Measurements from ENCODE around the gene ADAMTS16. TPM values are rescaled to one million over a fixed set of nuclear protein-coding genes. Genes with fewer than 3 reads are reported as not detected.

Gene ADAMTS16
- polyA plus RNA-seq, 1 donor = 1.2 TPM

- no peak for DNase-seq
- Histone ChIP-seq H3K36me3 (ENCODE audit: control insufficient read depth, insufficient read depth, low read length) (no peaks in the 10 kb centered on the region), H3K27ac (ENCODE audit: low read length) (no peak overlapping the region), H3K9me3 (ENCODE audit: control insufficient read depth, low read depth, low read length) (no peaks in the 10 kb centered on the region), H3K4me3 (ENCODE audit: low read length) (no peak overlapping the region), H3K27me3 (ENCODE audit: control insufficient read depth, insufficient read depth, low read length) (no peaks in the 10 kb centered on the region), H3K4me1 (ENCODE audit: control insufficient read depth, insufficient read depth, low read length) (no peaks in the 10 kb centered on the region)
- WGBS (ENCODE audit: insufficient coverage, low lambda C conversion rate) = no CpG with 5 or more reads among the region's 3 CpGs
Observed at GRCh38 chr5:5264727-5265126, 124.6 kb downstream of the ADAMTS16 start.

- no peaks in the 10 kb centered on the region for H3K4me1 ChIP-seq (ENCODE audit: control insufficient read depth, insufficient read depth, low read length)
- DNase-seq = no peak
- no peaks in the 10 kb centered on the region for H3K9me3 ChIP-seq (ENCODE audit: control insufficient read depth, low read depth, low read length)
- no peak overlapping the region for H3K4me3 ChIP-seq (ENCODE audit: low read length)
- H3K36me3 ChIP-seq (ENCODE audit: control insufficient read depth, insufficient read depth, low read length) = no peaks in the 10 kb centered on the region
- H3K27me3 ChIP-seq (ENCODE audit: control insufficient read depth, insufficient read depth, low read length) = no peaks in the 10 kb centered on the region
- H3K27ac ChIP-seq (ENCODE audit: low read length) = no peak overlapping the region
- WGBS (ENCODE audit: insufficient coverage, low lambda C conversion rate) = 100% methylated on average over 2 of the region's 6 CpGs
Observed at GRCh38 chr5:5266297-5266696, 126.2 kb downstream of the ADAMTS16 start.

DNA sequence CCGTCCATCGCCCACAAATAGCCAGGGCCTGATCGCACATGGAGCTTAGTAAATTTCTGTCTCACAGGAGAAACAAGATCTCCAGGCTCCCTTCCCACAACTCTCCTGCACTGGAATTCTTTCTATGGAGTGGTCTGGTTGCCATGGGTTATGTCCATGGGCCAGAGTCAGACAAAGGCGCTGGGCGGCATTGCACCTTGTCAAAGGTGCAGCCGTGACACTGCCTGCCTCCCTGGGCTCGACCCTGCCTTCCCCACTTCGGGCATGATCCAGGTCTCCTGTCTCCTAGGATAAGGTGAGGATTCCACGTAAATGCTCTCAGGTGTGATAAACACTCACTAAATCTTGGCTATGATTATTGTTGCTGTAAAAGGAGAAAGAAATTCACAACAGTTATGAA lies 130.0 kb downstream of the ADAMTS16 start:
- no peaks in the 10 kb centered on the region for H3K36me3 ChIP-seq (ENCODE audit: control insufficient read depth, insufficient read depth, low read length)
- no peaks in the 10 kb centered on the region for H3K9me3 ChIP-seq (ENCODE audit: control insufficient read depth, low read depth, low read length)
- H3K27me3 ChIP-seq (ENCODE audit: control insufficient read depth, insufficient read depth, low read length) = no peaks in the 10 kb centered on the region
- WGBS (ENCODE audit: insufficient coverage, low lambda C conversion rate) = no CpG with 5 or more reads among the region's 9 CpGs
- H3K4me1 ChIP-seq (ENCODE audit: control insufficient read depth, insufficient read depth, low read length) = no peaks in the 10 kb centered on the region
- H3K27ac ChIP-seq (ENCODE audit: low read length) = no peak overlapping the region
- no peak for DNase-seq
- H3K4me3 ChIP-seq (ENCODE audit: low read length) = no peak overlapping the region

- peak; percentile 58 to 82 for DNase-seq
- H3K9me3 ChIP-seq (ENCODE audit: control insufficient read depth, low read depth, low read length) = no peaks in the 10 kb centered on the region
- H3K4me3 ChIP-seq (ENCODE audit: low read length) = no peak overlapping the region
- H3K36me3 ChIP-seq (ENCODE audit: control insufficient read depth, insufficient read depth, low read length) = no peaks in the 10 kb centered on the region
- no peaks in the 10 kb centered on the region for H3K27me3 ChIP-seq (ENCODE audit: control insufficient read depth, insufficient read depth, low read length)
- no peak overlapping the region for H3K27ac ChIP-seq (ENCODE audit: low read length)
- no peaks in the 10 kb centered on the region for H3K4me1 ChIP-seq (ENCODE audit: control insufficient read depth, insufficient read depth, low read length)
- WGBS (ENCODE audit: insufficient coverage, low lambda C conversion rate) = 10% methylated on average over 2 of the region's 18 CpGs
Observed at GRCh38 chr5:5270958-5271785, 131.0 kb downstream of the ADAMTS16 start.

DNA sequence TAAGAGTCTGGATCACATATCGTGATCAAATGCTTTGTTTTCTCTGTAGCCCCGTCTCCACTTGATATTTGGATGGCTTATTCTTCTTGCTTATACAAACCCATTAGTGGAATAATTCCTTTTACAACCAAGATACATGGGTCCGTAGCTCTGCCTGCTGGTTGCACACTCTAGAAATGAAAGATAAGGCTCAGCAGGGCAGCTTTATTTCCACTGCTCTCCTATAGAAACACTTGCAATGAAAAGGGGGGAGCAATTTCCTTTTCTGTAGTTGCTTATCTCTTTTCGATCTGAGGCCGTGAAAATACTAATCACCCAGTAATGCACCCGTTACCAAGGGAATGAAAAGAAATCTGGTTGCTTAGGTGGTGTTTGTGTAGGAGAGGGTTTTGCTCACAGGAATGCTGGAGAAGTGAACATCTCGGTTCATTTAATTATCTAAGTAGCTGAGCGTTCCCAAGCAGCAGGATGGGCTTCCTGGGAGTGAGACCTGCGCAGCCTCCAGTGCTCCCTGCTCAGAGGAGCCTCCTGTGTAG lies 131.7 kb downstream of the ADAMTS16 start:
- no peak overlapping the region for H3K27ac ChIP-seq (ENCODE audit: low read length)
- H3K4me3 ChIP-seq (ENCODE audit: low read length) = no peak overlapping the region
- no peaks in the 10 kb centered on the region for H3K36me3 ChIP-seq (ENCODE audit: control insufficient read depth, insufficient read depth, low read length)
- DNase-seq = no peak
- no peaks in the 10 kb centered on the region for H3K4me1 ChIP-seq (ENCODE audit: control insufficient read depth, insufficient read depth, low read length)
- H3K9me3 ChIP-seq (ENCODE audit: control insufficient read depth, low read depth, low read length) = no peaks in the 10 kb centered on the region
- 11% methylated on average over 3 of the region's 9 CpGs for WGBS (ENCODE audit: insufficient coverage, low lambda C conversion rate)
- H3K27me3 ChIP-seq (ENCODE audit: control insufficient read depth, insufficient read depth, low read length) = no peaks in the 10 kb centered on the region

- no peaks in the 10 kb centered on the region for H3K27me3 ChIP-seq (ENCODE audit: control insufficient read depth, insufficient read depth, low read length)
- H3K36me3 ChIP-seq (ENCODE audit: control insufficient read depth, insufficient read depth, low read length) = no peaks in the 10 kb centered on the region
- H3K4me1 ChIP-seq (ENCODE audit: control insufficient read depth, insufficient read depth, low read length) = no peaks in the 10 kb centered on the region
- H3K4me3 ChIP-seq (ENCODE audit: low read length) = no peak overlapping the region
- no peak overlapping the region for H3K27ac ChIP-seq (ENCODE audit: low read length)
- WGBS (ENCODE audit: insufficient coverage, low lambda C conversion rate) = 81% methylated on average over 2 of the region's 3 CpGs
- no peaks in the 10 kb centered on the region for H3K9me3 ChIP-seq (ENCODE audit: control insufficient read depth, low read depth, low read length)
- no peak for DNase-seq
Observed at GRCh38 chr5:5273398-5273797, 133.3 kb downstream of the ADAMTS16 start.

- no peaks in the 10 kb centered on the region for H3K27me3 ChIP-seq (ENCODE audit: control insufficient read depth, insufficient read depth, low read length)
- H3K27ac ChIP-seq (ENCODE audit: low read length) = no peak overlapping the region
- 80% methylated on average over 1 of the region's 5 CpGs for WGBS (ENCODE audit: insufficient coverage, low lambda C conversion rate)
- no peaks in the 10 kb centered on the region for H3K9me3 ChIP-seq (ENCODE audit: control insufficient read depth, low read depth, low read length)
- no peaks in the 10 kb centered on the region for H3K4me1 ChIP-seq (ENCODE audit: control insufficient read depth, insufficient read depth, low read length)
- H3K4me3 ChIP-seq (ENCODE audit: low read length) = no peak overlapping the region
- H3K36me3 ChIP-seq (ENCODE audit: control insufficient read depth, insufficient read depth, low read length) = no peaks in the 10 kb centered on the region
- DNase-seq = no peak
Observed at GRCh38 chr5:5273976-5274375, 133.8 kb downstream of the ADAMTS16 start.

DNA sequence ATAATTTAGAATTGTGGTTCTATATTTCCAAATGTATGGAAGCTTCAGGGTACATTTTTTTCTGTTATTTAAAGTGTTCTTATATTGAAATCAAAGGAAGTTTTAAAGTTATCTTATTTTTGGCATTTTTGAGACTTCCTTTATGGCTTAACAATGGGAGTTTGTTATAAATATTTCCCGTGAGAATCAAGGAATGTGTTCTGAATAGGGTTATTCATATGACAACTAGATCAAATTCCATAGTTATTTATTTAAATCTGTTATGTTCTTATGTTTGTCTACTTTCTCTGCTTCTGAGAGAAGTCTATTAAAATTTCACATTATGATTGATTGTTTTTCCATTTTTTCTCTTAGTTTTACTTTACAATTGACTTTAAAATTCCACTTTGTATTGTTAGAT lies 135.1 kb downstream of the ADAMTS16 start:
- Histone ChIP-seq H3K9me3 (ENCODE audit: control insufficient read depth, low read depth, low read length) (no peaks in the 10 kb centered on the region), H3K27me3 (ENCODE audit: control insufficient read depth, insufficient read depth, low read length) (no peaks in the 10 kb centered on the region), H3K27ac (ENCODE audit: low read length) (no peak overlapping the region), H3K36me3 (ENCODE audit: control insufficient read depth, insufficient read depth, low read length) (no peaks in the 10 kb centered on the region), H3K4me1 (ENCODE audit: control insufficient read depth, insufficient read depth, low read length) (no peaks in the 10 kb centered on the region), H3K4me3 (ENCODE audit: low read length) (no peak overlapping the region)
- 88% methylated on average over 1 of the region's 1 CpG for WGBS (ENCODE audit: insufficient coverage, low lambda C conversion rate)
- DNase-seq = no peak

DNA sequence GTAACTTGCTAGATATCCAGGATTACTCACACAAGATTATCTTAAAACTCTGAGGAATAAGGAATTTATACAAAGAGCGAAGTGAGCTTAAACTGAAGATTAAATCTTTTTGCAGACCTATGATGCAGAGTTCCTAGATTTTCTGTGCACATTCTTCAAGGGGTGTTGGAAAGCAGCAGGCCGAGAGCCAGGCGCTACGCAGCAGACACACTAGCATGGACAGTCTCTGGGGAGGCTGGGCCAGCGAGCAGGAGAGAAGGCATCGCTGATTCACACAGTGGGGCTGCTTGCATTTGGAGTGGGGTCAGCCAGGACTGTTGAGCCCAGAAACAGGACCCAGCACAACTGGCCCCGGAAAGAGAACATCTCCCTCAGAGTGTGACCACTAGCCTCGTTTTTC lies 136.3 kb downstream of the ADAMTS16 start:
- Histone ChIP-seq H3K4me1 (ENCODE audit: control insufficient read depth, insufficient read depth, low read length) (no peaks in the 10 kb centered on the region), H3K9me3 (ENCODE audit: control insufficient read depth, low read depth, low read length) (no peaks in the 10 kb centered on the region), H3K36me3 (ENCODE audit: control insufficient read depth, insufficient read depth, low read length) (no peaks in the 10 kb centered on the region), H3K27me3 (ENCODE audit: control insufficient read depth, insufficient read depth, low read length) (no peaks in the 10 kb centered on the region), H3K4me3 (ENCODE audit: low read length) (no peak overlapping the region), H3K27ac (ENCODE audit: low read length) (no peak overlapping the region)
- no peak for DNase-seq
- WGBS (ENCODE audit: insufficient coverage, low lambda C conversion rate) = 100% methylated on average over 1 of the region's 8 CpGs

DNA sequence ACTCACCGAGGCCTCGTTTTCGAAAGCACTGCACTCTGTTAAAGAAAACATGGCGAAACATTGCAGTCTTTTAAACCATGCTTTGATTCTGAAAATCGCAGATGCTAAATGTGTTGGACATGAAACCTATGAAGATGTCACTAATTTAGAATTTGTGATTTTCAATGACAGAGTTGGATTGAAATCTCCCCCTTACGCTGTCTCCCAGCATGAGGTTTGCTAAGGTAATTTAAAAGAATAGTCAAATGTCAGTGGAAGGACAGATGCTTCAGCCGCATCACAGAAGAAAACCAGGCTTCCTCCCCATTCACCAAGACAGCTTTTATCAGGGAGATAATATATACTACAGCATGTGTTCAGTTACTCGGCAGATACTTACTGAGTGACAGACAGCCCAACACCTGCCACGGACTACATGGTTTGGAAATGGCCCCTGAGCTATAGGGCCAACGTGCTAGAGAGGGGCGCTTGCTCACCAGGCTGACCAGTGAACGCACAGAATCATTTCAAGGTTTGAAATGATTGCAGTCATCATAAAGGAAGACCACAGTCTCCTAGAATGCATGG lies 136.9 kb downstream of the ADAMTS16 start:
- Histone ChIP-seq H3K27me3 (ENCODE audit: control insufficient read depth, insufficient read depth, low read length) (no peaks in the 10 kb centered on the region), H3K36me3 (ENCODE audit: control insufficient read depth, insufficient read depth, low read length) (no peaks in the 10 kb centered on the region), H3K4me3 (ENCODE audit: low read length) (no peak overlapping the region), H3K4me1 (ENCODE audit: control insufficient read depth, insufficient read depth, low read length) (no peaks in the 10 kb centered on the region), H3K27ac (ENCODE audit: low read length) (no peak overlapping the region), H3K9me3 (ENCODE audit: control insufficient read depth, low read depth, low read length) (no peaks in the 10 kb centered on the region)
- DNase-seq = no peak
- WGBS (ENCODE audit: insufficient coverage, low lambda C conversion rate) = 92% methylated on average over 6 of the region's 12 CpGs
